ENCODE data around the gene CDH13. TPM values are rescaled to one million over a fixed set of nuclear protein-coding genes. Genes with fewer than 3 reads are reported as not detected.

Gene CDH13
- total RNA-seq, 1 donor from 2014 or later = 2.3 TPM

DNA sequence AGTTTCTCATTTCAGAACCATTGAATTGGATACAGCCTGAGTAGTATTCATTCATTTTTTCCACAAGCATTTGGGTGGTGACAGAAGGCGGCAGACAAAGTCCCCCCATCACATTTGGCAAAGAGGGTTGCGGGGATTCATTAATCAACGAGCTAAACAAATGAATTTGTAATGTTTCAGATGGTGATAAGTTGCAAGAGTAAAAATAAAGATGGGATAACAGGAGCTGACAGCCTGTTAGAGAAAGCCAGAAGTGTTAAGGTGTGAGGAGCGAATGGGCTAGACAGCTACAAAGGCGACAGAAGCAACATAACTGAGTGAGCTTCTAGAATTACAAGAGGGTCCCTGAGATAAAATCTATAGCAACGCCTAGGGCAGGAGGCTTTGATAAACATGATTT, 838.2 kb downstream of the CDH13 start:
- DNase-seq (ENCODE audit: low spot score) = no peak
- Mint-ChIP-seq H3K36me3 (ENCODE audit: low read depth, unreplicated experiment) (no peaks in the 10 kb centered on the region), H3K4me3 (ENCODE audit: unreplicated experiment) (no peak overlapping the region), H3K27me3 (ENCODE audit: unreplicated experiment) (no peaks in the 10 kb centered on the region), H3K27ac (ENCODE audit: unreplicated experiment) (no peak overlapping the region), H3K9me3 (ENCODE audit: unreplicated experiment) (no peaks in the 10 kb centered on the region), H3K4me1 (ENCODE audit: unreplicated experiment) (no peaks in the 10 kb centered on the region)
- TF ChIP-seq, protein P1, sequence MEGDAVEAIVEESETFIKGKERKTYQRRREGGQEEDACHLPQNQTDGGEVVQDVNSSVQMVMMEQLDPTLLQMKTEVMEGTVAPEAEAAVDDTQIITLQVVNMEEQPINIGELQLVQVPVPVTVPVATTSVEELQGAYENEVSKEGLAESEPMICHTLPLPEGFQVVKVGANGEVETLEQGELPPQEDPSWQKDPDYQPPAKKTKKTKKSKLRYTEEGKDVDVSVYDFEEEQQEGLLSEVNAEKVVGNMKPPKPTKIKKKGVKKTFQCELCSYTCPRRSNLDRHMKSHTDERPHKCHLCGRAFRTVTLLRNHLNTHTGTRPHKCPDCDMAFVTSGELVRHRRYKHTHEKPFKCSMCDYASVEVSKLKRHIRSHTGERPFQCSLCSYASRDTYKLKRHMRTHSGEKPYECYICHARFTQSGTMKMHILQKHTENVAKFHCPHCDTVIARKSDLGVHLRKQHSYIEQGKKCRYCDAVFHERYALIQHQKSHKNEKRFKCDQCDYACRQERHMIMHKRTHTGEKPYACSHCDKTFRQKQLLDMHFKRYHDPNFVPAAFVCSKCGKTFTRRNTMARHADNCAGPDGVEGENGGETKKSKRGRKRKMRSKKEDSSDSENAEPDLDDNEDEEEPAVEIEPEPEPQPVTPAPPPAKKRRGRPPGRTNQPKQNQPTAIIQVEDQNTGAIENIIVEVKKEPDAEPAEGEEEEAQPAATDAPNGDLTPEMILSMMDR (IDR thresholded peaks at IDR 0.05; ENCODE audit: unreplicated experiment) = no peak

DNA sequence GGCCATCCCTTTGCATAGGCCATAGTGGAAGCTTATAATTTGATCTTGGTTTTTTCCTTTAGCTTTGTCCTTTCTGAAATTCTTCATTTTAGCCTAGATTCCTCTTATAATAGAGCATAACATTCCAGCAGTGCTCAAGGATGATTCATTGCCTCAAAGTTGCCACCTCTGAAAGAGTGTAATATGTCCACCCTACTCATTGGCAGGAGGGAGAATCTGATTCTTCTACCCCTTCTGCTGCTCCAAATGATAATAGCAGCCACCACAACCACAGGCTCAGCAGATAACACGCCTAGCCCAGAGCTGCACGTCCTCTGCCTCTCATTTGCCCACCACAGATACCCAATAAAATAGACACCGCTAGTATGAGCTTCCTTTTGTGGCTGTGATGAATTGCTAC, 843.6 kb downstream of the CDH13 start:
- no peak overlapping the region for H3K27ac Mint-ChIP-seq (ENCODE audit: unreplicated experiment)
- no peak for DNase-seq (ENCODE audit: low spot score)

DNA sequence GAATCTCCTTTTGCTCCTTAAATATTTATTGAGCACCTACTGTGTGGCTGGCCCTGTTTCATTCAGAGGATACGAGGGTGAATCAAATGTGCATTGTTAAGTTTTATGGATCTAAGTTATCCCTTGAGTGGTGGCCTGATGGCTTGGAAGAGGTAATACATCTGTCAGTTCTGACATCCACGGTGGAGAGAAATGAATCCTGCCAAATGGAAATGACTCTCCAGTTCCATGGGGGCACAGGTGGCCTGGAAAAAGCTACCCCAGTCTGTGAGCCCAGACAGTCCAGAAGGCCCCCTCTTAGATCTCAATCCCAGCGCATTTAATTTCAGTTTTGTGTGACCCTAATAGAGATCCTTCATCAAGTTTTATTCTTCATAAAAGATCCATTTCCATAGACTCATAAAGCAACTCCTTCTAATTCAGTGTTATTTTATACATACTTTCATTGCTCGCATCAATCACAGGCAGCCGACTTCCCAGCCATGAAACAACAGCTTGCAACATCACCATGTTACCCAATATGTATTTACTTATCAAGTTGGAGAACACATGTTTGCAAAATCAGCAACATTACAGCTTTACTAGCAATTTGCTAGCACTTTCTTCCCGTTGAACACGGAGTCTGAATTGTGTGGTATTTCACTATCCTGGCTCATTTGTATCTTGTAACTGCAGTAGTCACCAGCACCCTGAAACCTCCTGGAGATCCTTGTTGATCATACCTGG, 846.2 kb downstream of the CDH13 start:
- H3K4me3 Mint-ChIP-seq (ENCODE audit: unreplicated experiment) = no peak overlapping the region
- H3K27me3 Mint-ChIP-seq (ENCODE audit: unreplicated experiment) = no peaks in the 10 kb centered on the region
- no peaks in the 10 kb centered on the region for H3K36me3 Mint-ChIP-seq (ENCODE audit: low read depth, unreplicated experiment)
- TF ChIP-seq, protein P1 (IDR thresholded peaks at IDR 0.05; ENCODE audit: unreplicated experiment) = no peak
- no peaks in the 10 kb centered on the region for H3K9me3 Mint-ChIP-seq (ENCODE audit: unreplicated experiment)
- no peak for DNase-seq (ENCODE audit: low spot score)
- H3K27ac Mint-ChIP-seq (ENCODE audit: unreplicated experiment) = no peak overlapping the region
- H3K4me1 Mint-ChIP-seq (ENCODE audit: unreplicated experiment) = no peaks in the 10 kb centered on the region

More for the DNA sequence above, 843.6 kb downstream of the CDH13 start:
- no peak overlapping the region for H3K4me3 Mint-ChIP-seq (ENCODE audit: unreplicated experiment)
- H3K9me3 Mint-ChIP-seq (ENCODE audit: unreplicated experiment) = no peaks in the 10 kb centered on the region
- TF ChIP-seq, protein P1 (IDR thresholded peaks at IDR 0.05; ENCODE audit: unreplicated experiment) = no peak
- no peaks in the 10 kb centered on the region for H3K4me1 Mint-ChIP-seq (ENCODE audit: unreplicated experiment)
- no peaks in the 10 kb centered on the region for H3K27me3 Mint-ChIP-seq (ENCODE audit: unreplicated experiment)
- no peaks in the 10 kb centered on the region for H3K36me3 Mint-ChIP-seq (ENCODE audit: low read depth, unreplicated experiment)

GRCh38 chr16:83473926-83474650, 847.3 kb downstream of the CDH13 start:
- H3K4me3 Mint-ChIP-seq (ENCODE audit: unreplicated experiment) = no peak overlapping the region
- no peaks in the 10 kb centered on the region for H3K9me3 Mint-ChIP-seq (ENCODE audit: unreplicated experiment)

More at GRCh38 chr16:83473926-83474650, 847.3 kb downstream of the CDH13 start:
- Mint-ChIP-seq H3K27ac (ENCODE audit: unreplicated experiment) (no peak overlapping the region), H3K36me3 (ENCODE audit: low read depth, unreplicated experiment) (no peaks in the 10 kb centered on the region), H3K4me1 (ENCODE audit: unreplicated experiment) (no peaks in the 10 kb centered on the region), H3K27me3 (ENCODE audit: unreplicated experiment) (no peaks in the 10 kb centered on the region)
- TF ChIP-seq, protein P1 (IDR thresholded peaks at IDR 0.05; ENCODE audit: unreplicated experiment) = no peak
- no peak for DNase-seq (ENCODE audit: low spot score)

All from endothelial cell (in vitro differentiated cells).